Activated naive CD4-positive, alpha-beta T cell treated with Interleukin-2 at 50 U/mL for 16 hours (primary cell): ENCODE results near the gene PDXP.
A peak's percentile ranks its signal among the peaks of the same experiment; 100 is the strongest.
"Not testable (repeated sequence)": the region's sequence is repeated elsewhere in the genome, so short reads cannot be mapped to it uniquely, and the experiment has no call there.

Experiments
- DNase-seq: peaks from one replicate; pipeline ENCODE4 v3.0.0-alpha.2; 2020

PDXP gene

DNA sequence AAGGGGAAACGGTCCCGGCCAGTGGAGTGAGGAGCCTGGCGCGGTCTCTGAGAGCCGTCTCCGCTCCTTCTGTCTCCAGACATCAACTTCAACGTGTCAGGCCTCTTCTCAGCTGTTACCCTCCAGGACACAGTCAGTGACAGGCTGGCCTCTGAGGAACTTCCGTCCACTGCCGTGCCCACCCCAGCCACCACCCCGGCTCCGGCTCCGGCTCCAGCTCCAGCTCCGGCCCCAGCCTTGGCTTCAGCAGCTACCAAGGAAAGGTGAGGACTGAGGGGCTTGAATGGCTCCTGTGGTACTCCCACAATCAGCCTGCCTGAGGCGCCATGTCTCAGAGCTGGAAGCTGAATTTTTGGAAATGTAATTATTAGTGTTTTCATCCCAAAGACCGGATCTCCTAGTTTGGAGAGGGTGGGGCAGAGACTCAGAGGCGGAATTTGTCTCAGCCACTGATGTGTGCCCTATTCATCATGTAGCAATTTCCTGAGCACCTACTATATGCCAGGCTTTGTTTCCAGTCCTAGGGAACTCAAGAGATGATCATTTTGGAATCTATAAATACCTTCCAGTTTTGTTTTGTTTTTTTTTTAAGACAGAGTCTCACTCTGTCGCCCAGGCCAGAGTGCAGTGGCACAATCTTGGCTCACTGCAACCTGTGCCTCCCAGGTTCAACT, 7.9 kb upstream of the PDXP start:
- no peak for DNase-seq

DNA sequence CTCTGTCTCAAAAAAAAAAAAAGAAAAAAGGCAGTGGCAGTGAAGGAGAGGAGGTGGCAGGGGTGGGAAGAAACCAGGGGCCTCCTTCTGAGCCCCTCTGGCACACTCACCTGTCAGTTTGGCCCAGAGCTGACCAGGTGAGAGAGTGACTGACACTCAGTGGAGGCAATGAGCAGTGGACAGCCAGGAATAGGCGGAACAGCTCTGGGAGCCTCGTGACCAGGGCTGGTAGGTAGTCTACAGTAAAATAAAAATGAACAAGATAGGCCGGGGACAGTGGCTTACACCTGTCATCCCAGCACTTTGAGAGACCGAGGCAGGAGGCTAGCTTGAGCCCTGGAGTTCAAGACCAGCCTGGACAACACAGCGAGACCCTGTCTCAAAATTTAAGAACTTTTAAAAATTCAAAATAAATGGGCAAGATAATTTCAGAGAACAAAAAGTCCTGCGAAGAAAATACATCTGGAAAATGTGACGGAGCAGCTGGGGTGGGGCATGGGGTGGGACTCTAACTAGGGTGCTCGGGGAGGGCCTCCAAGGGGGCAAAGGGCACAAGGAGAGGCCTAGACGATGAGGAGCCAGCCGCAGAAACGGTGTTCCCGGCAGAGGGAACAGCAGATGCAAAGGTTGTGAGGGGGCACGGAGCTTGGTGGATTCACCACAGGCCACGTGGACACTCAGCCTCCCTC, 3.8 kb upstream of the PDXP start:
- no peak for DNase-seq

DNA sequence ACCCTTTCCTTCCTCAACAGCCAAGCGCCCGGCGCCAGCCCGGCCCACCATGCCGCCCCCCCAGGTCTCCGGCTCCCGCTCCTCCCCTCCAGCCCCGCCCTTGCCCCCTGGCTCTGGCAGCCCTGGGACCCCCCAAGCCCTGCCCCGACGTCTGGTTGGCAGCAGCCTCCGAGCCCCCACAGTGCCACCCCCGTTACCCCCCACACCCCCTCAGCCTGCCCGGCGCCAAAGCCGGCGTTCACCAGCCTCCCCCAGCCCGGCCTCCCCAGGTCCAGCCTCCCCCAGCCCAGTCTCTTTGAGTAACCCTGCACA, 3.3 kb upstream of the PDXP start:
- no peak for DNase-seq

GRCh38 chr22:37656583-37656982, 1.9 kb upstream of the PDXP start:
- DNase-seq: not testable (repeated sequence)

GRCh38 chr22:37657590-37658132, 862 bp upstream of the PDXP start:
- DNase-seq: no peak

DNA sequence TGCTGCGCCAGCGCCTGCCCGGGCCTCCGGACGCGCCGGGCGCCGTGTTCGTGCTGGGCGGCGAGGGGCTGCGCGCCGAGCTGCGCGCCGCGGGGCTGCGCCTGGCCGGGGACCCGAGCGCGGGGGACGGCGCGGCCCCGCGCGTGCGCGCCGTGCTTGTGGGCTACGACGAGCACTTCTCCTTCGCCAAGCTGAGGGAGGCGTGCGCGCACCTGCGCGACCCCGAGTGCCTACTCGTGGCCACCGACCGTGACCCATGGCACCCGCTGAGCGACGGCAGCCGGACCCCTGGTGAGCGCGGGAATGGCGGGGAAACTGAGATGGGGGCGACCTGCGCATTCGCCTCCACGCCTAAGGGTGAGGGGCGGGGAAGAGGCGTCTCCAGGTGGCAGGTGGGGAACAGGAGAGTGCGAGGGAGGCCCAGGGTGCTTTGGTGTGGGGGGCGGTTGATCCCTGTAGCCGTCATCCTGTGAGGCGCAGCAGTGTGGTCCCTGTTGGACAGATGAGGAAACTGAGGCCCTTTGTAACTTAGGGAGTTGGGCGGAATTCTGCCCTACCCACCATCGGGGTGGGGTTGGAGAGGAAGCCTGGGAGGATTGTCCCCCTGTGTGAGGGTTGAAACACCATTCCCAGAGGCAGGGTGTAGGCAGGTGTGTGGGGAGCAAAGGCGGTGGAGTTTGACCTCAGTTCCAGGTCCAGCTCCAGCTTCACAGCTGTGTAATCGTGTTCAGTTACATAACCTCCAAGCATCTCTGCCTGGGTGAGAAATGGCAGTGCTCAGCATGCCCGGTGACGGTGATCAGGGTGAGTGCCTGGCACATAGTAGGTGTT, 758 bp downstream of the PDXP start:
- DNase-seq: peak; percentile 34

- DNase-seq: no peak
These were observed 1.6 kb downstream of the PDXP start for GRCh38 chr22:37659897-37660708.

DNA sequence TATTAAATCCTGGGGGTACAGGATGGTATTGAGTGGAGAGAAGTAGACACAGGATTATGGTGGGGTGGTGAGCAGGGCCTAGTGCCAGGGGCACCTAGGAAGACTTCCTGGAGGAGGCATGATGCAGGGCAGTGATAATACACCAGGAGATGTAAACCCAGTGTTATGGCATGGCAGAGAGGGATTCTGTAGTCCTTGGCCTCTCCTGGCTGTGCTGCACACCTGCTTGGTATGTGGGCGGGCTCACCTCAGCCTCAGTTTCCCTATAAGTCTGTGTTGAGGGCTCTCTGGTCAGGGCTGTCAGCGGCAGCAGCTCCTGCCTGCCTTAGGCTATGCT, 2.2 kb downstream of the PDXP start:
- DNase-seq: no peak

DNA sequence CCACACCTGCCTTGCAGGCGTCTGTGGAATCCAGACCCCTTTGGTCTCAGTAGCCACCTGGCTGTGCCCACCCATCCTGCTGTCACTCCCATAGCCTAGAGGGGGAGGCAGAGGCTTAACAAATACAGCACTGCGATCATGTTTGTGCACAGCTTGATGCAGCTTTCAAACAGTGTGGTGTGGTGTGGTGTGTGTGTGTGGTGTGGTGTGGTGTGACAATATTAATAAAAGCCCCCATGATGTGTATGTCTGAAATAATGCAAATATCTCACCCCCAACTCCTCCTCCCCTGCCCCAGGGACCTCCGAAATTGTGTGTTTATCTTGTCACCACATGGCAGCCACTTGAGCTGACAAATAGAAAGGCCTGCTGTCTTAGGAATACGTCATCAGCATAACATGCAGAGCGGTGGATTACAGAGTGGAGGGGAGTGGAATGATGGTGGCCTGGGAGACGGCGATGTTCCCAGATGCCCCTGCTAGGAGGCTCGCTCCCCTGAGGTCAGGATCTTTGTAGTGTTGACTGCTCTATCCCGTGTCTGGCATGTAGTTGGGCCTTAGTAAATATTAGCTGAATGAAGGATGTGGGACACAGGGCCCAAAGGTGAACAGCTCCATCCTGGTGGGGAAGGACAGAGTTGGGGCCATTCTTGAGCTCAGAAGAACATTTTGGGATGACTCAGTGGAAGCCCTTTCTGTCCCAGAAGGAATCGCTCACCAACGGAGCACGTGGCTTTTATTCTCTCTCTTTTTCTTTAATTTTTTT, 2.8 kb downstream of the PDXP start:
- DNase-seq: no peak

DNA sequence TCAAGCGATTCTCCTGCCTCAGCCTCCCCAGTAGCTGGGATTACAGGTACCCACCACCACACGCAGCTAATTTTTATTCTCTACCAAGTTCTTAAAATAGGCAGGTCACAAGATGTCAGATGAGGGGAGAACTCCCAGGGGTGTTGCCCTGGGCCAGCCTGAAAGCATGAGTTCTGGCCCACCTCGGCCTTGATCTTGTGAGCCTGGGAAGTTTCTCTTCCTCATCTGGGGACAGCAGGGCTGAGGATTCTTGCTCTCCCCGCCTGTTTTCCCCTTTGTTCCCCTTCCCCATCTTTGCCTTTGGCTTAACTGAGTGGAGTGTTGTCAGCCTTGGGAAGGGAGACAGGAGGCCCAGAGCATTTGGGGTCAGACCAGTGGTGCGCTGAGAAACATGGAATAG, 3.5 kb downstream of the PDXP start:
- DNase-seq: no peak

DNA sequence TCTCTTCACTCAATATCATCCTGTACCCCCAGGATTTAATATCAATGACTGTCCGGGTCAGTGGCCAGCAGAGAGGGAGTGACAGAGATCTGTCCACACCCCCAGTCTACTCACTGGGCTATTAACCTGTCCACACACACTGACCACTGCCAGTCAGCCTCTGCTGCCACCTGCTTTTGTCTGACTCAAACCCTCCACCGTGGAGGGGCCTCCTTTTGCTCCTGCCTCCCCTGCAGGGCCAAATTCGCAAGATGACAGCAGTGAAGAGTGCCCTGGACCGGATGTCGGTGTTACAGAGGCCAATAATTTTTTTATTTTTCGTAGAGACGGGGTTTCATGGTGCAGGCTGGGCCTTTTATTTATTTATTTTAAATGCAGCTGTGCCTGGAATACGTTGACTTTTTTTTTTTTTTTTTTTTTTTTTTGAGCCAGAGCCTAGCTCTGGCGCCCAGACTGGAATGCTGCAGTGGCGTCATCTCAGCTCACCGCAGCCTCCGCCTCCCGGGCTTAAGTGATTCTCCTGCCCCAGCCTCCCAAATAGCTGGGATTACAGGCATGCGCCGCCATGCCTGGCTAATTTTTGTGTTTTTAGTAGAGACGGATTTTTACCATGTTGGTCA, 5.1 kb downstream of the PDXP start:
- no peak for DNase-seq

GRCh38 chr22:37664249-37665101, 6.0 kb downstream of the PDXP start:
- DNase-seq: no peak

DNA sequence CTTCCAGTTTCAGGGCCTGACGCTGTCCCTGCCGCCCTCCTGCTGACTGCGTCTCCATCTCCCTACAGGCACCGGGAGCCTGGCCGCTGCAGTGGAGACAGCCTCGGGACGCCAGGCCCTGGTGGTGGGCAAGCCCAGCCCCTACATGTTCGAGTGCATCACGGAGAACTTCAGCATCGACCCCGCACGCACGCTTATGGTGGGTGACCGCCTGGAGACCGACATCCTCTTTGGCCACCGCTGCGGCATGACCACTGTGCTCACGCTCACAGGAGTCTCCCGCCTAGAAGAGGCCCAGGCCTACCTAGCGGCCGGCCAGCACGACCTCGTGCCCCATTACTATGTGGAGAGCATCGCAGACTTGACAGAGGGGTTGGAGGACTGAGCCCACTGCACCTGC, 7.0 kb downstream of the PDXP start:
- DNase-seq: no peak

GRCh38 chr22:37669586-37669985, 11.1 kb downstream of the PDXP start:
- no peak for DNase-seq

GRCh38 chr22:37672206-37672919, 13.8 kb downstream of the PDXP start:
- DNase-seq: peak; percentile 17

DNA sequence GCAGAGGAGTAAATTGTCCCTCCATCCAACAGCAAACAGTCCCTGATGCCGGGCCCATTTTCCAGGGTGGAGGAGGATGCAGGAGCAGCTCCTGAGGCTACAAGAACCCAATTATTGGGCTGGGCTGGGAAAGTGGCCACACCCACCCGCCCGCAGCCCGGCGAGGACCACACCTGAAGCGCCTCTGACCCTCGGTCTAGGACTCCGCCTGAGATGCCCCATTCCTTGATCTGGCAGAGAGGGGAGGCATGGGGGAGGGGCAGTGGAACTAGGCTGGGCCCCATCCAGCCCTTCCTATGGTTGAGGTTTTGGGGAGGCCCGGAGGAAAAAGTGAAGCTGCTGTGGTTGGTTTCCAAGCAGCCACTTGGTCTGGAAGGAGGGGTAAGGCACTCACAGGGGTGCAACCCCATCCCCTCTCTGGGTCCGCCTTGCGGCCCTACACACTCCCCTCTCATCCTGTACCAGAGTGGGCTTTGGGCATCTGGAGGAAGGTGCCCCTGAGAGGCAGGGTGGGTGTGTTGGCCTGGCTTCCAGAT, 14.5 kb downstream of the PDXP start:
- no peak for DNase-seq

GRCh38 chr22:37674248-37674647, 15.7 kb downstream of the PDXP start:
- DNase-seq: no peak

DNA sequence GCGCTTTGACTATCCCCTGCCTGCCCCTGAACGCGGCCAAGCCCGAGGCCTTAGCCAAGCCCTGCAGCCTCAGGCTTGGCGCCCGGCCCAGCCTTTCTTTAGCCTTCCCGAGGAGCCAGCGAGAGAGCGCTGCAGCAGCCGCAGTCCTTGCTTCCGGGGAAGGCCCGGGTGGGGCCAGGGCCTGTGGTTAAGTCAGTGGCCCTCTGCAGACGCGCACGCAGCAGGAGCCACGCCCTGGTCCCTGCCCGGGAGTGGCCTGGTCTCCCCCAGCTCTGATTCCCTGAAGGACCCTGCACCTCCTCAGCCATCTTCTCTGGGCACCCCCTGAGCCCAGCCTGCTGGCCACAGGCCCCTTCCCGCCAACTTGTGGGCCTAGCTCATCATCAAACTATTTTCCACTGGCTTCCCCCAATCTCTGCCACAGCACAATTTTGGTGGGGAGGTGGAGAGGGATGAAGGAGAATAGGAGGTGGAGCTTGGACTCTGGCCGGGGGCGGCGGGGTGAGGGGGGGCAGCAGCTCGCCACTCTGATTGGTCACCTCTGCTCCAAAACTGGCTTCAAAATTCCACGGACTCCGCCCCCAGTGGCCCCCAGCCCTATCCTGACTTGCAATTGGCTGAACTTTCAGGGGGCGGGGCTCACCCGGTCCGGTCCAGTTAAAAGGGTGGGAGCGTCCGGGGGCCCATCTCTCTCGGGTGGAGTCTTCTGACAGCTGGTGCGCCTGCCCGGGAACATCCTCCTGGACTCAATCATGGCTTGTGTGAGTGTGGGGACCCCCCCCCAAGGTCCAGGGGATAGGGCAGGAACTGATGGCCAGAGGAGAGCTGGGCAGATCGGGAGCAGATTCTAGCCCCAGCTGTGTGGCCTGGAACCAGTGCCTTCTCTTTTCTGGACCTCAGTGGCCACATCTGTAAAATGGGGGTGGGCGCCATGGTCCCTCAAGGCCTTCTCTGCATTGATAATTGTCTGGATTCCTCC, 16.7 kb downstream of the PDXP start, which contains the start of gene LGALS1:
LGALS1 (plus strand) TSS at position 686 of the 979 bp plus-strand sequence; CDS start at position 753, 67 bp downstream.
- peak; percentile 64 for DNase-seq
